OCI-LY1 (cell line): Measurements from ENCODE around the gene NCOR1.
A peak's percentile ranks its signal among the peaks of the same experiment; 100 is the strongest.

Source experiments
- H2AFZ ChIP-seq: fragments of 200-600 bp; sonication (generic), shearing (Covaris generic); 2 replicates; pipeline ENCODE4 v1.6.0; 2014; ENCODE audit warnings: antibody characterized with exemption, mild to moderate bottlenecking, low read length
- H3F3A ChIP-seq: fragments of 200-600 bp; sonication (generic), shearing (Covaris generic); 2 replicates; pipeline ENCODE4 v1.6.0; 2014; ENCODE audit warnings: mild to moderate bottlenecking, antibody characterized with exemption, low read length, moderate library complexity; ENCODE audit not compliant: insufficient read depth
- H3K27ac ChIP-seq: fragments of 200-600 bp; sonication (generic); 2 replicates; pipeline ENCODE4 v1.5.1; 2014; ENCODE audit warnings: low read length, mixed run types, mild to moderate bottlenecking, low read depth; ENCODE audit not compliant: poor library complexity, severe bottlenecking
- H3K27me3 ChIP-seq: fragments of 200-600 bp; sonication (generic); 2 replicates; pipeline ENCODE4 v1.6.0; 2014; ENCODE audit warnings: antibody characterized with exemption, mild to moderate bottlenecking, low read length, moderate library complexity; ENCODE audit not compliant: insufficient read depth
- H3K36me3 ChIP-seq: fragments of 200-600 bp; sonication (generic); 2 replicates; pipeline ENCODE4 v1.6.1; 2014; ENCODE audit warnings: mild to moderate bottlenecking, antibody characterized with exemption, low read length, moderate library complexity, mixed read lengths; ENCODE audit not compliant: insufficient read depth
- H3K4me1 ChIP-seq: fragments of 200-600 bp; sonication (generic); 2 replicates; pipeline ENCODE4 v1.5.1; 2014; ENCODE audit warnings: mild to moderate bottlenecking, low read length, moderate library complexity; ENCODE audit not compliant: insufficient read depth, severe bottlenecking
- H3K4me2 ChIP-seq: fragments of 200-600 bp; sonication (generic), shearing (Covaris generic); 2 replicates; pipeline ENCODE4 v1.6.1; 2014; ENCODE audit warnings: low read length
- H3K4me3 ChIP-seq: fragments of 200-600 bp; sonication (generic); 2 replicates; pipeline ENCODE4 v1.5.1; 2014; ENCODE audit warnings: low read length, low read depth, mild to moderate bottlenecking, mixed read lengths; ENCODE audit not compliant: poor library complexity, severe bottlenecking
- H3K79me2 ChIP-seq: fragments of 200-600 bp; shearing (Covaris generic); 2 replicates; pipeline ENCODE4 v1.6.1; 2016; ENCODE audit warnings: mixed run types, low read length, mixed read lengths; ENCODE audit not compliant: insufficient read depth
- H3K9ac ChIP-seq: fragments of 200-600 bp; sonication (generic), shearing (Covaris generic); 2 replicates; pipeline ENCODE4 v1.6.1; 2014; ENCODE audit warnings: mild to moderate bottlenecking, low read length, mixed read lengths
- H3K9me2 ChIP-seq: fragments of 200-600 bp; sonication (generic), shearing (Covaris generic); 2 replicates; pipeline ENCODE4 v1.6.1; 2014; ENCODE audit warnings: low read depth, mild to moderate bottlenecking, low read length, mixed read lengths
- H3K9me3 ChIP-seq: fragments of 200-600 bp; shearing (Covaris generic); 2 replicates; pipeline ENCODE4 v1.6.1; 2014; ENCODE audit warnings: low read length, mixed read lengths
- H4K20me1 ChIP-seq: fragments of 200-600 bp; sonication (generic), shearing (Covaris generic); 2 replicates; pipeline ENCODE4 v1.6.0; 2016; ENCODE audit warnings: mild to moderate bottlenecking, low read length; ENCODE audit not compliant: insufficient read depth
- EZH2 ChIP-seq: fragments of 200-600 bp; sonication (generic), shearing (Covaris generic); IDR thresholded peaks from 2 replicates; pipeline ENCODE4 v1.8.0; 2017; ENCODE audit warnings: borderline replicate concordance, mixed run types, mild to moderate bottlenecking, antibody characterized with exemption, low read length, moderate library complexity, mixed read lengths
- TF ChIP-seq, protein P1 (sequence below): fragments of 200-600 bp; sonication (generic), shearing (Covaris generic); IDR thresholded peaks from 2 replicates; pipeline ENCODE4 v1.5.1; 2017; ENCODE audit warnings: mild to moderate bottlenecking, antibody characterized with exemption, low read length, moderate library complexity, mixed read lengths

The NCOR1 gene

GRCh38 chr17:16215965-16216316 is 607 bp upstream of the NCOR1 start:
- Histone ChIP-seq H3K36me3 (peaks cover 10% of the 10 kb centered on the region; the same call in 1 of the 2 replicates), H3K4me1 (peaks cover 51% of the 10 kb centered on the region), H3K9ac (peak overlapping the region; percentile 81), H3K79me2 (peaks cover 66% of the 10 kb centered on the region), H3K27me3 (no peaks in the 10 kb centered on the region), H2AFZ (no peak overlapping the region), H3K4me2 (peak overlapping the region; percentile 97), H3F3A (no peaks in the 10 kb centered on the region), H3K9me2 (no peaks in the 10 kb centered on the region), H4K20me1 (no peaks in the 10 kb centered on the region), H3K4me3 (peak overlapping the region; percentile 84), H3K9me3 (no peaks in the 10 kb centered on the region), H3K27ac (peak overlapping the region; percentile 88)
- TF ChIP-seq EZH2, result no peak

- peak overlapping the region; percentile 97 for H3K4me2 ChIP-seq
- H3K36me3 ChIP-seq, result peaks cover 6% of the 10 kb centered on the region; the same call in 1 of the 2 replicates
- no peak overlapping the region for H2AFZ ChIP-seq
- H3K79me2 ChIP-seq, result peaks cover 76% of the 10 kb centered on the region
- TF ChIP-seq EZH2, result no peak
- TF ChIP-seq, protein P1, sequence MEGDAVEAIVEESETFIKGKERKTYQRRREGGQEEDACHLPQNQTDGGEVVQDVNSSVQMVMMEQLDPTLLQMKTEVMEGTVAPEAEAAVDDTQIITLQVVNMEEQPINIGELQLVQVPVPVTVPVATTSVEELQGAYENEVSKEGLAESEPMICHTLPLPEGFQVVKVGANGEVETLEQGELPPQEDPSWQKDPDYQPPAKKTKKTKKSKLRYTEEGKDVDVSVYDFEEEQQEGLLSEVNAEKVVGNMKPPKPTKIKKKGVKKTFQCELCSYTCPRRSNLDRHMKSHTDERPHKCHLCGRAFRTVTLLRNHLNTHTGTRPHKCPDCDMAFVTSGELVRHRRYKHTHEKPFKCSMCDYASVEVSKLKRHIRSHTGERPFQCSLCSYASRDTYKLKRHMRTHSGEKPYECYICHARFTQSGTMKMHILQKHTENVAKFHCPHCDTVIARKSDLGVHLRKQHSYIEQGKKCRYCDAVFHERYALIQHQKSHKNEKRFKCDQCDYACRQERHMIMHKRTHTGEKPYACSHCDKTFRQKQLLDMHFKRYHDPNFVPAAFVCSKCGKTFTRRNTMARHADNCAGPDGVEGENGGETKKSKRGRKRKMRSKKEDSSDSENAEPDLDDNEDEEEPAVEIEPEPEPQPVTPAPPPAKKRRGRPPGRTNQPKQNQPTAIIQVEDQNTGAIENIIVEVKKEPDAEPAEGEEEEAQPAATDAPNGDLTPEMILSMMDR, result no peak
- peak overlapping the region; percentile 88 for H3K27ac ChIP-seq
- no peaks in the 10 kb centered on the region for H3K9me2 ChIP-seq
- H3F3A ChIP-seq, result no peaks in the 10 kb centered on the region
- peak overlapping the region; percentile 81 for H3K9ac ChIP-seq
- H3K4me1 ChIP-seq, result peaks cover 51% of the 10 kb centered on the region
- H4K20me1 ChIP-seq, result no peaks in the 10 kb centered on the region
- no peaks in the 10 kb centered on the region for H3K27me3 ChIP-seq
- H3K4me3 ChIP-seq, result peak overlapping the region; percentile 84
- H3K9me3 ChIP-seq, result no peaks in the 10 kb centered on the region
Observed at GRCh38 chr17:16215002-16215272, 397 bp downstream of the NCOR1 start.

DNA sequence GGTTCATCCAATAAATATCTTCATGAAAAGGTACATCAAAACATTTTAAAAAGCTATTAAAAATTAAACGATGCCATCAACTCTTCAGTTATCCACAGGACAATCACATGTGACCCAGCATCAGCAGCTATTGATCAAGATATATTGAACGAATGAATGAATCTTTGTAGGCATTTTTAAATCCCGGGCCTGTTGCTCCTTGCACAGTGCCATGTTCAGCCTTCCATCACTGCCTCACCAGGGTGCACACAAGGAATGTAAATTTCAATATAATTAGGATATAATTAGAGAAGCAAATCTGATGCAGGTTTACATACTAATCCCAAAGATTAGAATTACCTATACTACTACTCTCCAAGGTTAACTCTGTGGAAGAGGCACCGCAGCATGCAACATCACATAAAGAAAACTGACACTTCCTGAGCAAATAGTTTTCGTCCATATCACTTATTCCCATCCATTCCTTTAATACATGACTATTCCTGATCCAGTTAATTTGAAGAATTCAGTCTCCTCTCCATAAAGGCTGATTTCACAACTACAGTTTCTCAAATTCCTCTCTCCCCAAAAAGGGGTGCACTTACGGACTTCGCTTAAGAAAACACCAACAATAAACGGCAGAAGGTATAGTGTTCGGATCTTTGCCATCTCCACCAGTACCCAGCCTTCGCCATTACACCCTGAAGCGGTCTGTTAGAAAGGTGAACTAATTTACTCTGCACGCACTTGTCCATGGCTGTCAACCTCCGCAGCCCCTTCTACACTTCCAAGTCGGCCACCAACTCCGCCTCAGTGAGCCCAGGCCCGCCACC is 938 bp downstream of the NCOR1 start:
- TF ChIP-seq, protein P1, result no peak
- no peak for TF ChIP-seq EZH2
- H4K20me1 ChIP-seq, result no peaks in the 10 kb centered on the region

GRCh38 chr17:16212793-16213192 is 2.5 kb downstream of the NCOR1 start:
- Histone ChIP-seq H3K4me1 (peaks cover 41% of the 10 kb centered on the region), H3K4me3 (no peak overlapping the region), H3K9me3 (no peaks in the 10 kb centered on the region), H3K79me2 (peaks cover 85% of the 10 kb centered on the region), H3K27me3 (no peaks in the 10 kb centered on the region), H3F3A (no peaks in the 10 kb centered on the region), H3K36me3 (no peaks in the 10 kb centered on the region), H3K27ac (no peak overlapping the region), H2AFZ (no peak overlapping the region), H4K20me1 (no peaks in the 10 kb centered on the region), H3K9ac (no peak overlapping the region), H3K4me2 (peak overlapping the region; percentile 97; the same call in 1 of the 2 replicates), H3K9me2 (no peaks in the 10 kb centered on the region)
- TF ChIP-seq, protein P1, result no peak
- TF ChIP-seq EZH2, result no peak

More for the DNA sequence above, 938 bp downstream of the NCOR1 start:
- peak overlapping the region; percentile 81 for H3K9ac ChIP-seq
- peak overlapping the region; percentile 84 for H3K4me3 ChIP-seq
- peaks cover 3% of the 10 kb centered on the region; the same call in 1 of the 2 replicates for H3K36me3 ChIP-seq
- H3K9me2 ChIP-seq, result no peaks in the 10 kb centered on the region
- H3K4me1 ChIP-seq, result peaks cover 51% of the 10 kb centered on the region
- no peaks in the 10 kb centered on the region for H3K27me3 ChIP-seq
- no peaks in the 10 kb centered on the region for H3K9me3 ChIP-seq
- no peaks in the 10 kb centered on the region for H3F3A ChIP-seq
- H3K27ac ChIP-seq, result peak overlapping the region; percentile 88
- H2AFZ ChIP-seq, result no peak overlapping the region
- H3K4me2 ChIP-seq, result peak overlapping the region; percentile 97
- H3K79me2 ChIP-seq, result peaks cover 82% of the 10 kb centered on the region
